ENCODE results near the gene TNS3. TPM values are rescaled to one million over a fixed set of nuclear protein-coding genes. Genes with fewer than 3 reads are reported as not detected.
A peak's percentile ranks its signal among the peaks of the same experiment; 100 is the strongest.

The TNS3 gene
- total and polyA plus RNA-seq, 9 donors: 20.2 to 49.1 (median 29.7) TPM

DNA sequence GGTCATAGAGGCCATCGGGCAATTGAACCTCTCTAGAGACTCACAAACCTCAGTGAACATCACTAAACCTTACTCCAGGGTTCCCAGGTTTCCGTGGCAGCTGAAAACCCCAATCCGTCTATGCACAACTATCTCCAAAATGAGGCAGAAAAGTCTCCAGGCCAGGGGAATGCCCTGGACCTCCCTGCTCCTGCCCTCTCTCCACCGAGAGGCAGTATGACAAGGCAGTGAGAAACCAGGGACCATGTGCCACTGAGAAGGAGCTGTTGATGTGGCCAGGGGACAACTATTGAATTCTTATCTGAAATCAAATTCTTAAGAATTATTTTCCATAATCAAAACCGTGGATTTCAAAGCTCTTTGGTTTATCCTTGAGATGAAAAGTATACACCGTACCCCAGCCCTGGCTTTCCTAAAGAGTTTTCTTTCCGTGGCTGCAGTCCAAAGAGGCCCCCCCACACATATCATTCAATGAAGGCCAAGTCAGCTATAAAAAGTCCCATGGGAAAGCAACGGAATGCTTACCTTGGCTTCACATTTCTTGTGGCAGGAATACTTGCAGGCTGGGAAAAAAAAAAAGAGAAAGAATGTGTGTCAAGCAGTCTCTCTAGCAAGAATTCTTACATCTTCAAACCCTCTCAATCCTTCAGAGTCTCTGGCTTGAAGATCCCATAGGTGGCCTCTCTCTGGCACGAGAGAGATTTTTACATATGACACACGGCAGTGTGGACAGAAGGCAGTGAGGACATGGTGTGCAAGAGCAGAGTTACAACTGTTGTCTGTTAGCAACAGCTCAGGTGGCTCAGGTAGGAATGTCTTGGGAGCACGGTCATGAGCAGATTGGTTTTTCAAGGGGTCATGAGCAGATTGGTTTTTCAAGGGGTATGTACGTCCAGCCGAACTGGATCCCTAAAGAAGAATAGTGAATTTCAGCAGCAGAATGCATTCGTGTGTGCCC is 75.2 kb downstream of the TNS3 start:
- Histone ChIP-seq H3K27me3 (ENCODE audit: control insufficient read depth, insufficient read depth, low read length) (no peaks in the 10 kb centered on the region), H3K27ac (ENCODE audit: low read length) (peak overlapping the region; percentile 65), H3K4me1 (ENCODE audit: control insufficient read depth, insufficient read depth, low read length) (peaks cover 70% of the 10 kb centered on the region), H3K36me3 (ENCODE audit: control insufficient read depth, insufficient read depth, low read length) (peaks cover 5% of the 10 kb centered on the region), H3K4me3 (ENCODE audit: low read length) (no peak overlapping the region), H3K9me3 (replicated peaks; ENCODE audit: control insufficient read depth, low read depth, low read length) (peaks cover 5% of the 10 kb centered on the region)
- 38% methylated on average over 6 of the region's 14 CpGs for WGBS (ENCODE audit: insufficient coverage)
- peak; percentile 74 for DNase-seq

DNA sequence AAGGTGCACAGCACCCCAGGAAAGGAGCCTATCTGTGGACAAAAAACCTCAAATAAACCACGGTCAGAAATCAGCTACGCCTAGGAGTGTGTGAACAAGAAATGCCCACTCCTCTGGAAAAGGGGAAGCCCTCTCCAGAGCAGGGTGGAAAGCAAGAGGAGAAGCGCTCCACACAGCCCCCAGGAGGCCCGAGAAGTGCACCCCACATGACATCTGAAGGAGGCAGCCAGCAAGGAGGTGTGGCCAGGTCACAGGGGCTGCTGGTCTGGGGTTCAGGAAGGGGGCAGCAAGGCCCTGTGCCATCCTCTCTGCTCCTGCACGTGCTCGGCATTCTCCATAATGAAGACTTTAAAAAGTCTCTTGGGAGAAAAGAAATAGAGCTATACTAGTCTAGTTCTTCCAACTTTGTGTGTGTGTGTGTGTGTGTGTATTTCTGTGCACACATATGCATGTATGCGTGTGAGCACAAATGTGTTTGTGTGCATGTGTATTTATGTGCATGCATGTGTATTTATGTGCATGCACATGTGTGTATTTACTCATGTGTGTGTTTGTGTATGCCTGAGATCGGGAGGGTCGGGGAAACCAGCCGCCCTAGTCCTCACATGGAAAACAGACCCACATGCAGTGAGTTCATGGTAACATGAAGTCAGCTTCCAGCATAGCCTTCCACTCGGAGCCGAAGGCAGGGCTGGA is 76.5 kb downstream of the TNS3 start:
- Histone ChIP-seq H3K27ac (ENCODE audit: low read length) (no peak overlapping the region), H3K4me1 (ENCODE audit: control insufficient read depth, insufficient read depth, low read length) (peaks cover 76% of the 10 kb centered on the region), H3K36me3 (ENCODE audit: control insufficient read depth, insufficient read depth, low read length) (peaks cover 5% of the 10 kb centered on the region), H3K27me3 (ENCODE audit: control insufficient read depth, insufficient read depth, low read length) (no peaks in the 10 kb centered on the region), H3K4me3 (ENCODE audit: low read length) (no peak overlapping the region), H3K9me3 (replicated peaks; ENCODE audit: control insufficient read depth, low read depth, low read length) (peaks cover 5% of the 10 kb centered on the region)
- no peak for DNase-seq
- 47% methylated on average over 7 of the region's 12 CpGs for WGBS (ENCODE audit: insufficient coverage)

DNA sequence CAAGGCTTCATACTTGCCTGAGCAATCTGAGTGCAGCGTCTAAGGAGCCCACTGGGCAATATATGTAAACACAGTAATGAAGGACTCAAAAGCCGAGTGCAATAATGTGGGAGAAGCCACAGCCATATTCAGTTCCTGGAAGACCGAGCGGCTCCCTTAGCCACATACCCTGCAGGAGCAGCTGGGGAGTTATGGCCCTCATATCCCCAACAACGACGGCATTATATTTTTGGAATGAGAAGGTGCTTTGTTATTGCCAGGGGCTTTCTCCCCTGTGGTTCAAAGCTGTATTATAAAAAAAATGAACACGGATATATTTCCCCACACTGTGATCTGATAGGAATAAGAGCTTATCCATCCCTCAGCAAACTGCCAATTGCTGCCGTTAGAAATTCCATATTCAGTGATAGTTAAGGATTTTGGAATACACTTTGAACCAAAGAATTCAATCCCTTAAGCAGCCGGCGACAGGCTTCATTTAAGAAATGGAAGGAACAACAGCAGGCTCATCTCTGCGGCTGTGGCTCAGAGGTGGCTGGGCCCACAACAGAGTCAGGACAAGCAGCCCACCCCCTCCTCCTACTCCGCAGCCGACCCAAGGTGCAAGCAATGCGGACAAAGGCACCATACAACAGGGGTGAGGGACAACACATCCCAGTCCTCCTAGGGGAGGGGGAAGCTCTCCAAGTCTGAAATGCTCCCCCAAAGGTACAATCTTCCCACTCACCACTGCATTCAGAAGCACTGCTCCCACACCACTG is 77.2 kb downstream of the TNS3 start:
- peaks cover 5% of the 10 kb centered on the region for H3K36me3 ChIP-seq (ENCODE audit: control insufficient read depth, insufficient read depth, low read length)
- 40% methylated on average over 1 of the region's 14 CpGs for WGBS (ENCODE audit: insufficient coverage)
- peaks cover 5% of the 10 kb centered on the region for H3K9me3 ChIP-seq (replicated peaks; ENCODE audit: control insufficient read depth, low read depth, low read length)
- H3K27me3 ChIP-seq (ENCODE audit: control insufficient read depth, insufficient read depth, low read length): no peaks in the 10 kb centered on the region
- no peak overlapping the region for H3K4me3 ChIP-seq (ENCODE audit: low read length)
- H3K4me1 ChIP-seq (ENCODE audit: control insufficient read depth, insufficient read depth, low read length): peaks cover 77% of the 10 kb centered on the region
- DNase-seq: no peak
- no peak overlapping the region for H3K27ac ChIP-seq (ENCODE audit: low read length)

DNA sequence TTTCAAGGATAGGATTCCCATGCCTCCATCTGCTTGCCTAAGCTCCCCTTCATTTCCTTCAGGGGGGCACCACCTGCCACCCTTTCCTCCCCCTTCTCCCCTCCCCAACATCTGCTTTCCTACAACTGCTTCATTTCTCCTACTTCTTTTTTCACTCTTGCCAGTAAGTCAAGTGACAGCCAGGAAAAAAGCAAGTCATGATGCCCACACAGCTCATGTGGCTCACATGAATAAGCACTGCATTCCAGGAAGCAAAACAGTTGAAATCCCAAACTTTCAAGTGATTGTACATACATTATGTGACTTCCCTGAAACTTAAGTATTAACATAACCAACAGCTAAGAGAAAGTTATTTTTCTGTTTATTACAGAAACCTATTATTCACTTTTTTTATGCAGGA is 78.6 kb downstream of the TNS3 start:
- Histone ChIP-seq H3K4me1 (ENCODE audit: control insufficient read depth, insufficient read depth, low read length) (peaks cover 80% of the 10 kb centered on the region), H3K4me3 (ENCODE audit: low read length) (no peak overlapping the region), H3K36me3 (ENCODE audit: control insufficient read depth, insufficient read depth, low read length) (peaks cover 2% of the 10 kb centered on the region), H3K27ac (ENCODE audit: low read length) (no peak overlapping the region), H3K27me3 (ENCODE audit: control insufficient read depth, insufficient read depth, low read length) (no peaks in the 10 kb centered on the region), H3K9me3 (replicated peaks; ENCODE audit: control insufficient read depth, low read depth, low read length) (no peaks in the 10 kb centered on the region)
- DNase-seq: peak; percentile 83

DNA sequence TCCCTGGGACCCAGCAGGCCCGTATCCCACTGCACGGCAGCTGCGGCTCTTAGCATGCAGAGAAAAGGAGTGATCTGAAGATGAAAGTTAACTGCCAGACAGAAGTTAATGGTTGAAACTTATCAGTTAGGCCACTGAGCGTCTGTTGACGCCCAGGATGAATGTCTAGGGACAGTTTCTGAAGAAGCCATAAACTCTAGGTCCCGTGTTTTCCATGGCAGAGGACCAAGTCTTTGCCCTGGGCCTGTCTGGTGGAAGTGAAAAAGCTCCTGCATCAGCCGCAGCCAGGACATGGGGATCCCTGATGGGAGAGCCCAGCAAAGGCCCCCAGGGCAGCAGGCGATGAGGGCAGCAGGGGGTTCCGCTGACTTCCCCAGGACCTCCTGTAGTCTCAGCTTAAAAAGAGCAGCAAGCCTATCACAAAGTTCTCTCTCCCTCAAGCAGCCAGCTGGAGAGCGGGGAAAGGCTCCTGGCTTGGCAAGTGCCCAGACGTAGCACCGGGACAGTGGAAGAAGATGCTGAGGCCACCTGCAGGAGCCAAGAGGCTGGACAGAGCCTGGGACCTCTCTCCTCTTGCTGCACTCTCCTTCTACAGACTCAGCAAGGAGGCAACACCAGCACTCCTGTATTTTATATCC is 79.6 kb downstream of the TNS3 start:
- Histone ChIP-seq H3K36me3 (ENCODE audit: control insufficient read depth, insufficient read depth, low read length) (peaks cover 2% of the 10 kb centered on the region), H3K4me1 (ENCODE audit: control insufficient read depth, insufficient read depth, low read length) (peaks cover 82% of the 10 kb centered on the region), H3K27me3 (ENCODE audit: control insufficient read depth, insufficient read depth, low read length) (no peaks in the 10 kb centered on the region), H3K27ac (ENCODE audit: low read length) (peak overlapping the region; percentile 26), H3K4me3 (ENCODE audit: low read length) (no peak overlapping the region), H3K9me3 (replicated peaks; ENCODE audit: control insufficient read depth, low read depth, low read length) (no peaks in the 10 kb centered on the region)
- WGBS (ENCODE audit: insufficient coverage): 58% methylated on average over 10 of the region's 12 CpGs
- DNase-seq: peak; percentile 58

DNA sequence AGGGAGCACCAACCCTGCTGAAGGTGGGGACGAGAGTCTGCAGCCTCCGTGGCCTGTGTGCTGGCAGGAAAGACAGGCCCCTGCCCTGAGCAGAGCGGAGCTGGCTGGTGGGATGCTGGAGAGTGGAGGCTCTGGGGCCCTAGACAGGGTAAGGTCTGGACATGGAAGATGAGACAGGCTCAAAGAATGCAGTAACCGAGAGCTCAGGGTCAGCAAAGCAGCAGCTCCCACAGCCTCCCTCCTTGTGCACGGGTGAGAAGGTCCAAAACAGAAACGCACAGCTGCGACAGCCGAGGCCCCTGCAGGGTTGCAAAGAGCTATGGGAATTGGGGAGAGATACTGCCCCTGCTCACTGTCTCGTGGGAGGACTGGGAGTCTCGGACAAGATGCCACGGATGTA is 80.5 kb downstream of the TNS3 start:
- Histone ChIP-seq H3K27me3 (ENCODE audit: control insufficient read depth, insufficient read depth, low read length) (no peaks in the 10 kb centered on the region), H3K27ac (ENCODE audit: low read length) (peak overlapping the region; percentile 58), H3K9me3 (replicated peaks; ENCODE audit: control insufficient read depth, low read depth, low read length) (no peaks in the 10 kb centered on the region), H3K4me1 (ENCODE audit: control insufficient read depth, insufficient read depth, low read length) (peaks cover 80% of the 10 kb centered on the region), H3K36me3 (ENCODE audit: control insufficient read depth, insufficient read depth, low read length) (peaks cover 2% of the 10 kb centered on the region), H3K4me3 (ENCODE audit: low read length) (no peak overlapping the region)
- peak; percentile 80 for DNase-seq
- whole genome bisulfite sequencing (ENCODE audit: insufficient coverage): 37% methylated on average over 9 of the region's 11 CpGs

DNA sequence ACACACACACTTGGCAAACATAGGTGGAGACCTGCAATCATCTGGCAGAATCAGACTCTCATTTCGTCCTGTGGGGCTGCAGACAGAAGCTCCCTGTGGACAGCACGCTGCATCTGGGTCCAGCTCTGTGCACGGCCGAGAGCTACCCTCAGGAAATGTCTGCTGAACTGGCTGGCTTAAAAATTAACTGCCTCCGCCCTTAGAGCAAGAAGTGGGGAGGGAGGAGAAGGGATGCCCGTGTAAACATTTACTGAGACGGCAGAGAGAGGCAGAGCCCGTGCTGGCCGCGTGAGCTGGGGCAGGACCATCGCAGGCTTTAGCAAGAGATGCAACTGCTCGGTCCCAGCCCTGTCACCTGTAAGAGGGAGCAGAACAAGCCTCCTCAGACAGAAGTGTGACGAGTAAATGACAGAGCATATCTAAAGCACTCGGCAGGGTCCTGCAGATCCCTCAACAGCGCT is 81.8 kb downstream of the TNS3 start:
- Histone ChIP-seq H3K36me3 (ENCODE audit: control insufficient read depth, insufficient read depth, low read length) (peaks cover 2% of the 10 kb centered on the region), H3K4me3 (ENCODE audit: low read length) (no peak overlapping the region), H3K9me3 (replicated peaks; ENCODE audit: control insufficient read depth, low read depth, low read length) (no peaks in the 10 kb centered on the region), H3K4me1 (ENCODE audit: control insufficient read depth, insufficient read depth, low read length) (peaks cover 80% of the 10 kb centered on the region), H3K27me3 (ENCODE audit: control insufficient read depth, insufficient read depth, low read length) (no peaks in the 10 kb centered on the region), H3K27ac (ENCODE audit: low read length) (no peak overlapping the region)
- DNase-seq: no peak
- WGBS (ENCODE audit: insufficient coverage): 51% methylated on average over 15 of the region's 15 CpGs

DNA sequence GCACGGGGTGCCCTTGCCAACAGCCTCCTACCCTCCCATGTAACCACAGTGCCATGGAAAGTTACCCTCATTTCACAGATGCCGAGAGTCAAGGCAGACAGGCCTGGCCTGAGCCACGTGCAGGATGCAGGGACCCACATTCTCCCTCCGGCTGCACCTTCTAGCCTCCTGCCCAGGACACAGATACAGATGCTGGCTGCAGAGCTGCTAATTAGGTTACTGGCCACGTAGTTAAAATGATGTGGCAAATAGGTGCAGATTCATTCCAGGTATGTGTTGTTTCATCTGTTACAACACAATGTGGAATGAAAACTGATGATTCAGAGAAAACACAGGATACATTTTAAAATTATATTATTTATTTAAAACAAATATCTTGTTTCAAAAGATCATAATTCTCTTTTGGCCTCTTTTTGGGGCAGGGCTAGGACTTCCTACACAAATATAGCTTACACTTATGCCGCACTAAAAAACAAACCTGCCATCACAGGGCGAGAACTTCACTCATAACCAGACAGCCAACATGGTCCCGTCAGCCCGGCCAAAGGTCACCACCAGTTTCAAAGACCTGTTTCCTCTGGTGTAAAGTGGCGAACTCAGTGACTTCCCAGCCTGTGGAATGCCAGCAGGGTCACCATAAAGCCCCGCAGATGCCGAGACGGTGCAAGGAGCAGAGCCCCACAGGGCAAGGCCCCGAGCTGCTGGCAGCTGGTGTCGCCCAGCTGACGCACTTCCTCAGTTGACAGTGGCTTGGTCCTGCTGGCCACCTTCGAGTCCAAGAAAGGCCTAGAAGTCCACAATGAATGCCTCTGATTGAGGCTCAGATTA is 83.5 kb downstream of the TNS3 start:
- no peaks in the 10 kb centered on the region for H3K27me3 ChIP-seq (ENCODE audit: control insufficient read depth, insufficient read depth, low read length)
- H3K27ac ChIP-seq (ENCODE audit: low read length): peak overlapping the region; percentile 35
- no peaks in the 10 kb centered on the region for H3K9me3 ChIP-seq (replicated peaks; ENCODE audit: control insufficient read depth, low read depth, low read length)
- peaks cover 82% of the 10 kb centered on the region for H3K4me1 ChIP-seq (ENCODE audit: control insufficient read depth, insufficient read depth, low read length)
- no peak for DNase-seq
- 73% methylated on average over 6 of the region's 17 CpGs for WGBS (ENCODE audit: insufficient coverage)
- H3K36me3 ChIP-seq (ENCODE audit: control insufficient read depth, insufficient read depth, low read length): no peaks in the 10 kb centered on the region
- H3K4me3 ChIP-seq (ENCODE audit: low read length): no peak overlapping the region
